GM18870 (cell line): Measurements from ENCODE around the gene AKAP8.
A peak's percentile ranks its signal among the peaks of the same experiment; 100 is the strongest.
"Not testable (repeated sequence)": the region's sequence is repeated elsewhere in the genome, so short reads cannot be mapped to it uniquely, and the experiment has no call there.

Experiments used
- ATAC-seq: cut with Tn5 transposase; IDR thresholded peaks from one replicate; pipeline ENCODE4 v1.9.1; 2021; ENCODE audit warnings: moderate library complexity; ENCODE audit not compliant: unreplicated experiment

The AKAP8 gene

DNA sequence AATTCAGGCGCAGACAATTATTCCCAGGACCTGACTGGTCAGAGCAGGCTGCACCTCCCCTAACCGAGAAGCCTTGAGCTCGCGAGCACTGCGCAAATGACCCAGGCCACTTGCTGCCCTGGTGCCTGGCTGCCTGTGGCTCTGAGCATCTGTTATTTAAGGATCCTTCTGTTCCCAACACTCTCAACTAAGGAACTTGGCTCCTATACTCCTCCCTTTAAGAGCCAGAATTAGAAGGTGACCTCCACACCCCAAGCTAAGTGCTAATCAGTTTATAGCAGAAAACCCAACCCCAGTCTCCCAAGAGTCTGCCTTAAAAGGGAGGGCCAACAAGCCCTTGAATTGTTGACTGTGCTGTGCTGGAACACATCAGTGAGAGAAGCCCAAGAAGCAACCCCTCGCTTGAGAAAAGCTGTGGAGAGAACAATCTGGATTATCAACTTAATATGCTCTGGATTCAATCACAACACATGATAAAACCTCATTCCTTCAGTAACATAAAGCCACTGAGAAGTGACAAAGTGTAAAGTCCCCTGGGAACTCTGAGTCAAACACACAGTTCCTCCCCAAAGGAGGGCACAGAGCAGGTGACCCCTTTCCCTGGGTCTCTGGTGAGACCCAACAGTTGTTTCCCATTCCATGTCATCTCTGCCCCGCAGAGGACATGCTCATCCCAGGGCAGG lies 24.7 kb upstream of the AKAP8 start:
- no peak for ATAC-seq

GRCh38 chr19:15403151-15403531 lies 23.6 kb upstream of the AKAP8 start:
- no peak for ATAC-seq

DNA sequence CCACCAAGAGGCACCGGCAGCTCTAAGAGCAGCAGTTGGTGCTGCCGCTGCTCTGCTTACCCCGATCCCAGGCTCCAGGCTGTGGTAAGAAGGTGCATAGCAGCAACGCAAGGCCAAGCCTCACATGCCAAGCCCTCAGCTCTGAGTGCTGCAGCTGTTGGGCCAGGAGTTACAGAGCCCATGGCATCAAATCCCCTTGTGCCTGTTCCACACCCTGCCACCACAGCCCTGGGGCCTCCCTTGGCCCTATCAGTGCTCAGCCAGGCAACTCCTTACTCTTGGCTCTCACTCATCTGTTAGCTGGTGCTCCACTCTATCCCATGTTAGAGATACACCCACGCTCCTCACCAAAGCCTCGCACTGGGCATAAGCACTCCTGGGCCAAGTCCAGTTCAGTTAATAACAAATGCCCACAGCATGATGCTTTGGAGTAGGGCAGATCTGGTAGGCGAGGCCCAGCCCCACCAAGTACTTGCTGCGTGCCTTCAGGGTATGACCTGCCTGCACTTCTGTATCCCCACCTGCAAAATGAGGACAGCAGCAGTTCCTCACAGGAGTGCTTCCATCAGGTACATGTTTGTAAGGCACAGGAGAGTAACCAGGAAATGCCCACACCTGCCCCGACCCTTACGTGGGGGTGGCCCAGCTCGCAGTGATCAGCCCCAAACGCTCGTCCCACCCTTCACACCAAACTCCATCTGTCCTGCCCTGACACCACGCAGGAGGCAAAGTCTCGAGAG lies 23.0 kb upstream of the AKAP8 start:
- ATAC-seq = no peak

DNA sequence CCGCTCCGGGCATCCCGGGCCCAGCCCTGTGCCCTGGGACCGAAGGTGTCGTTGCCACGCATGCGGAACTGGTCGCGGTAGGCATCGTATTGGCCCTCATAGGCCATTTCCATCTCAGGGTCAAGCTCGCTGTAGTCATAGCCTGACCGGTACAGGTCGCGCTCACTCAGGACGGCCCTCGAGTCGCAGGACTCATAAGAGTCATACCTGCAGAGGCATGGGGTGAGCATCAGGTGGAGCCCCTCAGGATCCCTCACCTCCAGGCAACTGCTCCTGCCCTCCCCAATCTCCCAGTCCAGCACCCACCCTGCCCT lies 21.8 kb upstream of the AKAP8 start:
- no peak for ATAC-seq

GRCh38 chr19:15400521-15401396 lies 21.2 kb upstream of the AKAP8 start:
- ATAC-seq = no peak

- ATAC-seq = no peak
Measured at GRCh38 chr19:15399635-15400034, 20.0 kb upstream of the AKAP8 start.

- no peak for ATAC-seq
Measured at GRCh38 chr19:15399234-15399515, 19.6 kb upstream of the AKAP8 start.

DNA sequence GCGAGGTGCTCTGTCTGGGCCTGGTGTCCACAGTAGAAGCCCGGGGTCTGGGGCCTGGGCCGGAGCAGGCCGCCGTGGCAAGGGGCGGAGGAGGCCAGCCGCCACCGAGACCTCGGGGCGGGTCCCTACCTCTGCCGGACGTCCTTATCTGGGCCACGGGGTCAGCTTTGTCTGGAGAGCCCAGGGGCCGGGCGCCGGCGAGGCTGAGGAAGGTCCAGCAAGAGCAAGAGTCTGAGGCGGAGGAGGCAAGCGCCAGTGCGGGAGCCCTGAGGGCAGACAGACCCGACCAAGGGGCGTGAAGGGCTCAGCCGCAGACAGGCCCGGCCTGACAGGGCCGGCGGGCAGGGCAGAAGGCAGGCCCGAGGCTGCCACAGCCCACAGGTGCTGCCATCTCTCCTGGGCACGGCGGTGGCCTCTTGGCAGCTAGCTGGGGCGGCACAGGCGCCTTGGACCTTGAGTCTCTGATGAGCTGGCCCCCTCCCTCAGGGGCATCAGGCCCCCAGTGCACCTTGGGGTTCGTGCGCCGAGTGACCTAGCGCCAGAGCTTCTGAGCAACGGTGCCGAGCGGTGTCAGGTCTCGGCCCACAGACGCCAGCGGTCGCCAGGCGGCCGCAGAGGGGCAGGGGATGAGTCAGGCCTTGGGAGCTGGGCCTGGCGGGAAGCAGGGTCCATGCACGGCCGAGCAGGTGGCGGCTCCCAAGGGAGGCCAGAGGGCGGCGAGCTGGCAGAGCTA lies 19.1 kb upstream of the AKAP8 start:
- no peak for ATAC-seq

- ATAC-seq = no peak
Measured at GRCh38 chr19:15397782-15398181, 18.2 kb upstream of the AKAP8 start.

DNA sequence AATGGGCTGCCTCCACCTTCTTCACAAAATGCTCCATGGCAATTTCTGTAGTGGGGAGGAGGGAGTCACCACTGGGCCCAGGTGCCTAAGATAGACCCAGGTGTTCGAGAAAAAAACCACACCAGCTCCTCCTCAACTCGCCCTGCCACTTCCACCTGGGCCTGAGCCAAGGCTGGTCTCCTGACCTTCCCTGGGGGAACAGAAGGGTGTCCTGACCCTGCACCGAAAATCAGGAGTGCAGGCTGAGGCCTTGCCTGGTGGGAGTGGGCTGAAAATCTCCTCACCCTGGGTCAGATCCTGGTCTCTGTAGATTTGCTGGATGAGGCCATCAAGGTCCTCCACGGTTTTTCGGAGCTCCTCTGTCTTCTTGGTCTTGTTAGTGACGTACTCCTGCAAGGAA lies 17.6 kb upstream of the AKAP8 start:
- ATAC-seq = no peak

GRCh38 chr19:15396436-15396835 lies 16.8 kb upstream of the AKAP8 start:
- ATAC-seq = no peak

DNA sequence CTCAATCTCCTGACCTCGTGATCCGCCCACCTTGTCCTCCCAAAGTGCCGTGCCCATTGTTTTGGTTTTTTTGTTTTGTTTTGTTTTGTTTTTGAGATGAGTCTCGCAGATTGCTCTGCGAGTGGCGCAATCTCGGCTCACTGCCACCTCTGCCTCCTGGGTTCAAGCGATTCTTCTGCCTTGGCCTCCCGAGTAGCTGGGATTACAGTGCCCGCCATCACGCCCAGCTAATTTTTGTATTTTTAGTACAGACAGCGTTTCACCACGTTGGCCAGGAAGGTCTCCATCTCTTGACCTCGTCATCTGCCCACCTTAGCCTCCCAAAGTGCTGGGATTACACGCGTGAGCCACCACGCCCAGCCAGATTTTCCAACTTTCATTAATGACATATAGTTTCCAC lies 15.7 kb upstream of the AKAP8 start:
- not testable (repeated sequence) for ATAC-seq

DNA sequence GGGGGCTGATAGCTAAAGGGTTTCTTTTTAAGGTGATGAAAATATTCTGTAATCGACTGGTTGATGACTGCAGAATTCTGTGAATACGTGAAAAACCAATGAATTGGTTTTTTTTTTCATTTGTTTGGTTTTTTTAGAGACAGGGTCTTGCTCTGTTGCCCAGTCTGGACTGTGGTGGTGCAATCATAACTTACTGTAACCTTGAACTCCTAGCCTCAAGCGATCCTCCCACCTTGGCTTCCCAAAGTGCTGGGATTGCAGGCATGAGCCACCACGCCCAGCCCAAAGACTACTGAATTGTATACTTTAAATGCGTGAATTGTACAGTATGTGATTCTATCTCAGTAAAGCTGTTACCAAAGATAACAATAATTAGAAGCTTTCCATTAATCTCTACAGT lies 14.8 kb upstream of the AKAP8 start:
- ATAC-seq = no peak

DNA sequence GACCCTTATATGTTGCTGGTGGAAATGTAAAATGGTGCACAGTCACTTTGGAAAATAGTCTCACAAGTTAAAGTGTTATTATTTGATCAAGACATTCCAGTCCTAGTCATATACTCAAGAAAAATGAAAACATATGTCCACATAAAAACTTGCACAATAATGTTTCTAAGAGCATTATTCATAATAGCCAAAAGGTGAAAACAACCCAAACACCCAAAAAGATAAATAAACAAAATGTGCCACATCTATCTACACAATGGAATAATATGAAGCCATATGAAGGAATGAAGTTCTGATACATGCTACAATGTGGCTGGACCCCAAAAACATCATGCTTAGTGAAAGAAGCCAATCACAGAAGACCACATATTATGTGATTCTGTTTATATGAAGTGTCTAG lies 14.4 kb upstream of the AKAP8 start:
- no peak for ATAC-seq

GRCh38 chr19:15390814-15391213 lies 11.2 kb upstream of the AKAP8 start:
- no peak for ATAC-seq

- no peak for ATAC-seq
Measured at GRCh38 chr19:15381864-15382263, 2.3 kb upstream of the AKAP8 start.

- ATAC-seq = no peak
Measured at GRCh38 chr19:15381429-15381828, 1.8 kb upstream of the AKAP8 start.

DNA sequence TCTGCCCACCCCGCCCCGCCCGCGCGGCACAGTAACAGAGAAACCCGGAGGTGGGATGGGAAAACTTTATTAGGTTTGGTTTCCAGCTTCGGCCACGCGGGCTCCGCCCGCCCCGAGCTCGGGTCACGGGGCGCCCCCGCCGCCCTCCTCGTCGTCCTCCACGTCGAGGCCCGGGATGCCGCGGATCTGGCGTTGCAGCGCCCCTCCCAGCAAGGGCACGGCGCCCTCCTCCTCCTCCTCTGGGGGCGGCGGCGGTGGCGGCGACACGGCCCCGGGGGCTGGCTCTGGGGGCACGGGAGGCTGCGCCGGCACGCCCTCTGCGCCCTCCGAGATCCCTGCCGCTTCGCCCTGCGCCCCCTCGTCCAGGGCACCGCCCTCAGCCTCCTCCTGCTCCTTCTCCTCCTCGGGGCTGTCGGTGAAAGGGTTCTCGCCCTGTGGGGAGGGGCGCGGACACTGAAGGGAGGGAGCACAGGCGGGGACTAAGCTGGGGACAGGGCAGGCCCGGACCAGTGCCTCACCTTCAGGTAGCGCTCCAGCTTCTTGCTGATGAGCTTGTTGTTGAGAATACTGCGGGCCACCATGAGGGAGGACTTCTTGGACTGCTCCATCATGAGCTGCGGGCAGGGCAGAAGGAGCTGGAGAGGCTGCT lies 536 bp upstream of the AKAP8 start:
- ATAC-seq = peak; percentile 17

- no peak for ATAC-seq
Measured at GRCh38 chr19:15378534-15379082, 979 bp downstream of the AKAP8 start.

GRCh38 chr19:15374796-15375440 lies 4.7 kb downstream of the AKAP8 start:
- ATAC-seq = no peak
